ENCODE measurements around the gene LSM3.
A peak's percentile ranks its signal among the peaks of the same experiment; 100 is the strongest.

The LSM3 gene

GRCh38 chr3:14201940-14202684, 23.5 kb downstream of the LSM3 start:
- DNase-seq (ENCODE audit: low spot score): peak; percentile 53

GRCh38 chr3:14202874-14203520, 24.4 kb downstream of the LSM3 start:
- DNase-seq (ENCODE audit: low spot score): no peak

- peak; percentile 68 for DNase-seq (ENCODE audit: low spot score)
Observed at GRCh38 chr3:14203521-14204079, 25.0 kb downstream of the LSM3 start.

GRCh38 chr3:14204515-14205284, 26.1 kb downstream of the LSM3 start:
- DNase-seq (ENCODE audit: low spot score): no peak

- DNase-seq (ENCODE audit: low spot score): peak; percentile 41
Observed at GRCh38 chr3:14206548-14207177, 28.0 kb downstream of the LSM3 start.

GRCh38 chr3:14208168-14208567, 29.6 kb downstream of the LSM3 start:
- DNase-seq (ENCODE audit: low spot score): no peak

- DNase-seq (ENCODE audit: low spot score): no peak
Observed at GRCh38 chr3:14208977-14209394, 30.4 kb downstream of the LSM3 start.

- no peak for DNase-seq (ENCODE audit: low spot score)
Observed at GRCh38 chr3:14209581-14210289, 31.1 kb downstream of the LSM3 start.

- no peak for DNase-seq (ENCODE audit: low spot score)
Observed at GRCh38 chr3:14210290-14210688, 31.7 kb downstream of the LSM3 start.

GRCh38 chr3:14210843-14211594, 32.4 kb downstream of the LSM3 start:
- no peak for DNase-seq (ENCODE audit: low spot score)

GRCh38 chr3:14211621-14212020, 33.0 kb downstream of the LSM3 start:
- no peak for DNase-seq (ENCODE audit: low spot score)

GRCh38 chr3:14212032-14212431, 33.4 kb downstream of the LSM3 start:
- no peak for DNase-seq (ENCODE audit: low spot score)

GRCh38 chr3:14213066-14213774, 34.6 kb downstream of the LSM3 start:
- DNase-seq (ENCODE audit: low spot score): no peak

GRCh38 chr3:14214764-14215163, 36.1 kb downstream of the LSM3 start:
- DNase-seq (ENCODE audit: low spot score): no peak

- peak; percentile 72 for DNase-seq (ENCODE audit: low spot score)
Observed at GRCh38 chr3:14216257-14217048, 37.8 kb downstream of the LSM3 start.

GRCh38 chr3:14218355-14218754, 39.7 kb downstream of the LSM3 start:
- DNase-seq (ENCODE audit: low spot score): no peak

GRCh38 chr3:14220933-14221332, 42.3 kb downstream of the LSM3 start:
- DNase-seq (ENCODE audit: low spot score): no peak

GRCh38 chr3:14221902-14222301, 43.3 kb downstream of the LSM3 start:
- no peak for DNase-seq (ENCODE audit: low spot score)

GRCh38 chr3:14222457-14222856, 43.8 kb downstream of the LSM3 start:
- DNase-seq (ENCODE audit: low spot score): no peak

All from HuH-7.5 (cell line).